Measurements from ENCODE around the gene C1orf21.

C1orf21 gene

GRCh38 chr1:184445997-184446396, 59.2 kb downstream of the C1orf21 start:
- no peak for DNase-seq (ENCODE audit: low read depth, low spot score)

- DNase-seq (ENCODE audit: low read depth, low spot score): no peak
Observed at GRCh38 chr1:184447651-184448185, 60.9 kb downstream of the C1orf21 start.

GRCh38 chr1:184449916-184450315, 63.1 kb downstream of the C1orf21 start:
- no peak for DNase-seq (ENCODE audit: low read depth, low spot score)

- no peak for DNase-seq (ENCODE audit: low read depth, low spot score)
Observed at GRCh38 chr1:184455786-184456185, 69.0 kb downstream of the C1orf21 start.

GRCh38 chr1:184456189-184456588, 69.4 kb downstream of the C1orf21 start:
- no peak for DNase-seq (ENCODE audit: low read depth, low spot score)

- DNase-seq (ENCODE audit: low read depth, low spot score): no peak
Observed at GRCh38 chr1:184457500-184457899, 70.7 kb downstream of the C1orf21 start.

GRCh38 chr1:184461321-184461720, 74.5 kb downstream of the C1orf21 start:
- no peak for DNase-seq (ENCODE audit: low read depth, low spot score)

- no peak for DNase-seq (ENCODE audit: low read depth, low spot score)
Observed at GRCh38 chr1:184462155-184462554, 75.3 kb downstream of the C1orf21 start.

- no peak for DNase-seq (ENCODE audit: low read depth, low spot score)
Observed at GRCh38 chr1:184462990-184463389, 76.2 kb downstream of the C1orf21 start.

GRCh38 chr1:184463680-184464079, 76.9 kb downstream of the C1orf21 start:
- DNase-seq (ENCODE audit: low read depth, low spot score): no peak

- DNase-seq (ENCODE audit: low read depth, low spot score): no peak
Observed at GRCh38 chr1:184464757-184465156, 77.9 kb downstream of the C1orf21 start.

- no peak for DNase-seq (ENCODE audit: low read depth, low spot score)
Observed at GRCh38 chr1:184465489-184466146, 78.8 kb downstream of the C1orf21 start.

- no peak for DNase-seq (ENCODE audit: low read depth, low spot score)
Observed at GRCh38 chr1:184467295-184467694, 80.5 kb downstream of the C1orf21 start.

GRCh38 chr1:184469396-184469795, 82.6 kb downstream of the C1orf21 start:
- no peak for DNase-seq (ENCODE audit: low read depth, low spot score)

- no peak for DNase-seq (ENCODE audit: low read depth, low spot score)
Observed at GRCh38 chr1:184471686-184472085, 84.9 kb downstream of the C1orf21 start.

- DNase-seq (ENCODE audit: low read depth, low spot score): no peak
Observed at GRCh38 chr1:184472136-184472535, 85.3 kb downstream of the C1orf21 start.

GRCh38 chr1:184473176-184473966, 86.5 kb downstream of the C1orf21 start:
- DNase-seq (ENCODE audit: low read depth, low spot score): no peak

GRCh38 chr1:184476187-184476586, 89.4 kb downstream of the C1orf21 start:
- DNase-seq (ENCODE audit: low read depth, low spot score): no peak

- DNase-seq (ENCODE audit: low read depth, low spot score): no peak
Observed at GRCh38 chr1:184479435-184480167, 92.8 kb downstream of the C1orf21 start.

- DNase-seq (ENCODE audit: low read depth, low spot score): no peak
Observed at GRCh38 chr1:184480736-184481135, 93.9 kb downstream of the C1orf21 start.

- DNase-seq (ENCODE audit: low read depth, low spot score): no peak
Observed at GRCh38 chr1:184482136-184482535, 95.3 kb downstream of the C1orf21 start.

- DNase-seq (ENCODE audit: low read depth, low spot score): no peak
Observed at GRCh38 chr1:184483101-184483683, 96.4 kb downstream of the C1orf21 start.
